H9 (cell line): ENCODE data around the gene ATF1. TPM values are rescaled to one million over a fixed set of nuclear protein-coding genes. Genes with fewer than 3 reads are reported as not detected.
"Not testable (repeated sequence)": the region's sequence is repeated elsewhere in the genome, so short reads cannot be mapped to it uniquely, and the experiment has no call there.

Experiments
- DNase-seq: peaks from one replicate; pipeline ENCODE4 v3.0.0-alpha.2; 2017
- H2AFZ ChIP-seq: one replicate; pipeline ENCODE4 v1.6.1; 2013; ENCODE audit warnings: mild to moderate bottlenecking, low read length, control low read depth, moderate library complexity
- H2AK5ac ChIP-seq: 2 replicates; pipeline ENCODE4 v1.6.1; 2013; ENCODE audit warnings: low read length, control low read depth, mixed read lengths; ENCODE audit not compliant: insufficient read length
- H2BK120ac ChIP-seq: one replicate; pipeline ENCODE4 v1.6.1; 2013; ENCODE audit warnings: low read depth, mild to moderate bottlenecking, low read length, control low read depth, inconsistent platforms; ENCODE audit not compliant: poor library complexity, severe bottlenecking
- H2BK12ac ChIP-seq: 2 replicates; pipeline ENCODE4 v1.6.1; 2013; ENCODE audit warnings: low read length, control low read depth, mixed read lengths, low read depth; ENCODE audit not compliant: insufficient read length
- H2BK15ac ChIP-seq: 2 replicates; pipeline ENCODE4 v1.6.1; 2013; ENCODE audit warnings: low read depth, low read length, control low read depth
- H2BK20ac ChIP-seq: one replicate; pipeline ENCODE4 v1.6.1; 2013; ENCODE audit warnings: low read depth, mild to moderate bottlenecking, low read length, control low read depth, inconsistent platforms; ENCODE audit not compliant: poor library complexity, severe bottlenecking
- H2BK5ac ChIP-seq: 2 replicates; pipeline ENCODE4 v1.6.1; 2013; ENCODE audit warnings: low read length, control low read depth, mixed read lengths; ENCODE audit not compliant: insufficient read length
- H3K14ac ChIP-seq: 2 replicates; pipeline ENCODE4 v1.6.1; 2013; ENCODE audit warnings: low read length, control low read depth; ENCODE audit not compliant: insufficient read depth
- H3K18ac ChIP-seq: 2 replicates; pipeline ENCODE4 v1.6.1; 2013; ENCODE audit warnings: low read depth, mild to moderate bottlenecking, mixed read lengths, low read length, control low read depth; ENCODE audit not compliant: insufficient read length
- H3K23ac ChIP-seq: 2 replicates; pipeline ENCODE4 v1.6.1; 2013; ENCODE audit warnings: low read length, control low read depth, mixed read lengths, low read depth; ENCODE audit not compliant: insufficient read length
- H3K23me2 ChIP-seq: 2 replicates; pipeline ENCODE4 v1.6.1; 2013; ENCODE audit warnings: low read depth, mild to moderate bottlenecking, mixed read lengths, low read length, control low read depth; ENCODE audit not compliant: insufficient read length, poor library complexity, severe bottlenecking
- H3K27ac ChIP-seq: 2 replicates; pipeline ENCODE4 v1.5.1; 2013; ENCODE audit warnings: low read length, control low read depth, mixed read lengths, low read depth; ENCODE audit not compliant: insufficient read length
- H3K27me3 ChIP-seq: 2 replicates; pipeline ENCODE4 v1.6.1; 2013; ENCODE audit warnings: low read length, control low read depth, inconsistent platforms; ENCODE audit not compliant: insufficient read depth
- H3K4ac ChIP-seq: 2 replicates; pipeline ENCODE4 v1.6.1; 2013; ENCODE audit warnings: low read depth, mild to moderate bottlenecking, control low read depth, inconsistent platforms, low read length, moderate library complexity
- H3K4me1 ChIP-seq: 2 replicates; pipeline ENCODE4 v1.6.1; 2013; ENCODE audit warnings: low read length, control low read depth, inconsistent platforms; ENCODE audit not compliant: insufficient read depth
- H3K4me2 ChIP-seq: 2 replicates; pipeline ENCODE4 v1.6.1; 2013; ENCODE audit warnings: low read length, control low read depth, mixed read lengths; ENCODE audit not compliant: insufficient read length, insufficient read depth
- H3K56ac ChIP-seq: 2 replicates; pipeline ENCODE4 v1.6.1; 2013; ENCODE audit warnings: low read depth, mild to moderate bottlenecking, mixed read lengths, low read length, control low read depth; ENCODE audit not compliant: insufficient read length
- H3K79me1 ChIP-seq: 2 replicates; pipeline ENCODE4 v1.6.1; 2013; ENCODE audit warnings: low read depth, mild to moderate bottlenecking, moderate library complexity, low read length, control low read depth, inconsistent platforms; ENCODE audit not compliant: insufficient read depth, poor library complexity, severe bottlenecking
- H3K79me2 ChIP-seq: 2 replicates; pipeline ENCODE4 v1.6.1; 2013; ENCODE audit warnings: low read length, control low read depth, inconsistent platforms; ENCODE audit not compliant: insufficient read depth
- H3K9ac ChIP-seq: 2 replicates; pipeline ENCODE4 v1.6.1; 2013; ENCODE audit warnings: low read length, control low read depth, mixed read lengths; ENCODE audit not compliant: insufficient read length; ENCODE audit errors: extremely low read depth
- H3K9me3 ChIP-seq: one replicate; pipeline ENCODE4 v1.6.1; 2013; ENCODE audit warnings: low read depth, low read length, inconsistent platforms; ENCODE audit not compliant: control insufficient read depth
- H3T11ph ChIP-seq: one replicate; pipeline ENCODE4 v1.6.1; 2013; ENCODE audit warnings: mild to moderate bottlenecking, low read length, control low read depth, inconsistent platforms
- H4K20me1 ChIP-seq: one replicate; pipeline ENCODE4 v1.6.1; 2013; ENCODE audit not compliant: control insufficient read depth, insufficient read length, insufficient read depth
- H4K5ac ChIP-seq: 2 replicates; pipeline ENCODE4 v1.6.1; 2013; ENCODE audit warnings: low read depth, mild to moderate bottlenecking, mixed read lengths, low read length, control low read depth; ENCODE audit not compliant: insufficient read length
- H4K8ac ChIP-seq: replicated peaks from 2 replicates; pipeline ENCODE4 v1.6.1; 2013; ENCODE audit warnings: low read length, control low read depth, mixed read lengths, low read depth; ENCODE audit not compliant: insufficient read length
- H4K91ac ChIP-seq: 2 replicates; pipeline ENCODE4 v1.6.1; 2013; ENCODE audit warnings: low read depth, mild to moderate bottlenecking, moderate library complexity, mixed read lengths, low read length, control low read depth; ENCODE audit not compliant: insufficient read length
- H3K27ac Mint-ChIP-seq, 3 experiments: 2 replicates in 2 of 3; 3 replicates in 1 of 3; pipeline ENCODE4 v1.8.0; 2020 to 2021; ENCODE audit warnings: mixed read lengths in 3 of 3, mild to moderate bottlenecking in 1 of 3, moderate library complexity in 1 of 3
- H3K27me3 Mint-ChIP-seq: 2 replicates; pipeline ENCODE4 v1.8.0; 2021; ENCODE audit warnings: low read depth, mild to moderate bottlenecking, moderate library complexity, mixed read lengths
- H3K36me3 Mint-ChIP-seq, 3 experiments: 2 replicates in 2 of 3; 3 replicates in 1 of 3; pipeline ENCODE4 v1.8.0; 2020 to 2021; ENCODE audit warnings: low read depth in 3 of 3, mixed read lengths in 3 of 3; ENCODE audit not compliant: insufficient read depth in 1 of 3
- H3K4me1 Mint-ChIP-seq, 2 experiments: 2 replicates each; pipeline ENCODE4 v1.8.0; 2020; ENCODE audit warnings: mixed read lengths in 2 of 2
- H3K4me3 Mint-ChIP-seq, 2 experiments: 2 replicates in 1 of 2; 3 replicates in 1 of 2; pipeline ENCODE4 v1.8.0; 2020 to 2021; ENCODE audit warnings: mild to moderate bottlenecking in 2 of 2, mixed read lengths in 2 of 2, moderate library complexity in 1 of 2
- H3K9me3 Mint-ChIP-seq, 2 experiments: 2 replicates in 1 of 2; 3 replicates in 1 of 2; pipeline ENCODE4 v1.8.0; 2020; ENCODE audit warnings: mild to moderate bottlenecking in 2 of 2, mixed read lengths in 2 of 2, moderate library complexity in 1 of 2
- CTCF ChIP-seq: fragments of 200-600 bp; sonication (generic); conservative IDR thresholded peaks from 3 replicates; pipeline ENCODE4 v1.8.0; 2021; ENCODE audit warnings: antibody characterized with exemption, mild to moderate bottlenecking
- WGBS: extraction: QIAGEN DNeasy Blood & Tissue Kit; methylation state at CpG from one replicate; pipeline ENCODE4 v1.1.7; 2013; ENCODE audit warnings: missing lambda C conversion rate, low lambda C conversion rate, mixed read lengths; ENCODE audit not compliant: insufficient read length; ENCODE audit errors: extremely low coverage; 5-methylcytosine and 5-hydroxymethylcytosine counted together
- total RNA-seq: library from RNA; stranded (reverse); gene quantifications from 2 replicates; pipeline ENCODE4 v1.2.1, GENCODE V29; 2021

ATF1 gene
- total RNA-seq, 1 experiment from 2014 or later, result 47.8 TPM

GRCh38 chr12:50848963-50849362 lies 85.1 kb downstream of the ATF1 start:
- no peak overlapping the region for H3K4me3 Mint-ChIP-seq

GRCh38 chr12:50855218-50855617 lies 91.3 kb downstream of the ATF1 start:
- H3K23ac ChIP-seq, H2AFZ ChIP-seq, H2BK5ac ChIP-seq, H2BK20ac ChIP-seq, H4K5ac ChIP-seq, H3K4me3 Mint-ChIP-seq, H3K27ac ChIP-seq, H2BK120ac ChIP-seq, H4K20me1 ChIP-seq, H3K79me2 ChIP-seq, H2BK15ac ChIP-seq, H3K56ac ChIP-seq, H3K9ac ChIP-seq, H3K18ac ChIP-seq, H3K4me1 Mint-ChIP-seq, H4K8ac ChIP-seq, DNase-seq, H3K27me3 ChIP-seq, H3K14ac ChIP-seq, H3K79me1 ChIP-seq, H3K27me3 Mint-ChIP-seq, H3K4me2 ChIP-seq, H3K4ac ChIP-seq, H3K36me3 Mint-ChIP-seq, H2AK5ac ChIP-seq, H3K9me3 ChIP-seq, H3K23me2 ChIP-seq, H3T11ph ChIP-seq, H2BK12ac ChIP-seq, H3K27ac Mint-ChIP-seq, H4K91ac ChIP-seq, H3K4me1 ChIP-seq: not testable (repeated sequence)
- peaks cover 12 to 13% of the 10 kb centered on the region in 2 experiments for H3K9me3 Mint-ChIP-seq
- WGBS, result no CpG with 5 or more reads among the region's 1 CpG

More at GRCh38 chr12:50848963-50849362, 85.1 kb downstream of the ATF1 start:
- Histone ChIP-seq H4K5ac (no peak overlapping the region), H2BK20ac (no peak overlapping the region), H3T11ph (no peak overlapping the region), H3K79me1 (no peaks in the 10 kb centered on the region), H2BK15ac (no peak overlapping the region), H3K9ac (no peak overlapping the region), H3K56ac (no peak overlapping the region), H2BK120ac (no peak overlapping the region), H2BK12ac (no peak overlapping the region), H3K23me2 (no peaks in the 10 kb centered on the region), H3K4ac (no peak overlapping the region), H3K23ac (no peak overlapping the region), H2BK5ac (no peak overlapping the region), H2AK5ac (no peak overlapping the region), H4K91ac (no peak overlapping the region), H3K4me1 (no peaks in the 10 kb centered on the region), H2AFZ (no peak overlapping the region), H3K9me3 (no peaks in the 10 kb centered on the region), H3K27ac (no peak overlapping the region), H4K8ac (no peak overlapping the region), H3K27me3 (no peaks in the 10 kb centered on the region), H4K20me1 (no peaks in the 10 kb centered on the region), H3K14ac (no peak overlapping the region), H3K4me2 (no peak overlapping the region), H3K18ac (no peak overlapping the region), H3K79me2 (no peaks in the 10 kb centered on the region)
- no peak overlapping the region for H3K27ac Mint-ChIP-seq
- no peaks in the 10 kb centered on the region for H3K9me3 Mint-ChIP-seq
- no peak for TF ChIP-seq CTCF
- H3K4me1 Mint-ChIP-seq, result no peaks in the 10 kb centered on the region
- no peak for DNase-seq
- no CpG with 5 or more reads among the region's 2 CpGs for WGBS
- no peaks in the 10 kb centered on the region for H3K27me3 Mint-ChIP-seq
- no peaks in the 10 kb centered on the region; a peak in 1 of 7 replicates for H3K36me3 Mint-ChIP-seq
